Measurements from ENCODE around the gene WNK2.

The WNK2 gene

DNA sequence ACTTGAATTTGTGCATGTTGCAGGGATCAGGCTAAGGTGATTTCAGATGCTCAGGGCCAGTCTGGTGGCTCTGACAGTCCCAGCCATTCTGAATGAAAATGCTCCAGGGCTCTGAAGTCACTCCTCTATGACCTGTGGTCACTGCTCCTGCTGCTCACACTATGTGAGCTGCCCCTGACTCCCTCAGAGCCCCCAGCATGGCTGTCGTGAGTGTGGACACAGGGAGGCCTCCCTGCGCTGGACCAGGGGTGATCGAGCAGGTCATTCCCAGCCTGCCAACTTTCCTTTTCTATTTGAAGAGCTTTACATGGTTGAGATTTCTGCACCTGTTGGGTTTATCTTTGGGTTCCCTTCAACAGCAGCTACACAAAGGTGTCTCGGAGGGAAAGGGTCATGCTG lies 74.5 kb downstream of the WNK2 start:
- DNase-seq = no peak

DNA sequence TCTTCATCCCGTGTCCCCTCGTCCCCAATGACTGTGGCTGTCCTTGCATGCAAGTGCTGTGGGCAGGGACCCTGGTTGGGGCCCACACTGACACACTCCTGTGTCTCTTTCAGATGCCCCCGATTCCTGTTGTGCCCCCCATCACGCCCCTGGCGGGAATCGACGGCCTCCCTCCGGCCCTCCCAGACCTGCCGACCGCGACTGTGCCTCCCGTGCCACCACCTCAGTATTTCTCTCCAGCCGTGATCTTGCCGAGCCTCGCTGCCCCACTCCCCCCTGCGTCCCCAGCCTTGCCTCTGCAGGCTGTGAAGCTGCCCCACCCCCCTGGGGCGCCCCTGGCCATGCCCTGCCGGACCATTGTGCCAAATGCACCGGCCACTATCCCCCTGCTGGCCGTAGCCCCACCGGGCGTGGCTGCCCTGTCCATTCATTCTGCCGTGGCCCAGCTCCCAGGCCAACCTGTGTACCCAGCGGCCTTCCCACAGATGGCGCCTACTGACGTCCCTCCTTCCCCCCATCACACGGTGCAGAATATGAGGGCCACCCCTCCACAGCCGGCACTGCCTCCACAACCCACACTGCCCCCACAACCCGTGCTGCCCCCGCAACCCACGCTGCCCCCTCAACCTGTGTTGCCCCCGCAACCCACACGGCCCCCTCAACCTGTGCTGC lies 75.0 kb downstream of the WNK2 start:
- DNase-seq = no peak

DNA sequence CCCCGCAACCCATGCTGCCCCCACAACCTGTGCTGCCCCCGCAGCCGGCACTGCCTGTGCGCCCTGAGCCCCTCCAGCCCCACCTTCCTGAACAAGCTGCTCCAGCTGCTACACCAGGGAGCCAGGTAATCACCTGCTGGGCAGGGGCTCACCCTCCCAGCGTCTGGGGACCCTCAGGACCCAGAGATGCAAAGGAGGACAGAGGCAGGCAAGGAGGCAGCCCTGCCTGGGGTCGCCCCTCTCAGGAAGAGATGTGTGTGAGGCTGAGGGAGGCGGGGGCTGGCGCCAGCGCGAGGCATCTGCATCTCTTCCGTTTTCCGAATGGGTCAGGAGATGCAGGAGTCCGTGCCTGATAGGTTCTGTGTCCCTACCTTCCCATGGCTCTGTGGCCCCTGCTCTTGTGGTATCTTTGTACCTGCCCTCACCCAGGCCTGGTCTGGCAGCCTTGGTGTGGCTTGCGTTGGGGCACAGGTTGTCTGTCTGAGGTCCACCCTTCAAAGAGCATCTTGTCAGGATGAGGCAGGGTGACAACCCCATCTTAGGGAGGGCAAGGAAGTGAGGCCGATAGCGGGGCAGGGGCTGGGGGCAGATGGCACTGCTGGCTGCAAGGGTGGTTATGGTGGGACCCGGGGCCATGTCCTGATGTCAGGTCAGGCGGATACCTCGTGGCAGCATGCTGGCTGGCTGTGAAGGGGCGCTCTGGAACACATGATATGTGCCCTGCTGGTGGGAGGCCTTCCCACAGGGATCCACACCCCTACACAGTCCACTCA lies 75.7 kb downstream of the WNK2 start:
- DNase-seq = no peak

DNA sequence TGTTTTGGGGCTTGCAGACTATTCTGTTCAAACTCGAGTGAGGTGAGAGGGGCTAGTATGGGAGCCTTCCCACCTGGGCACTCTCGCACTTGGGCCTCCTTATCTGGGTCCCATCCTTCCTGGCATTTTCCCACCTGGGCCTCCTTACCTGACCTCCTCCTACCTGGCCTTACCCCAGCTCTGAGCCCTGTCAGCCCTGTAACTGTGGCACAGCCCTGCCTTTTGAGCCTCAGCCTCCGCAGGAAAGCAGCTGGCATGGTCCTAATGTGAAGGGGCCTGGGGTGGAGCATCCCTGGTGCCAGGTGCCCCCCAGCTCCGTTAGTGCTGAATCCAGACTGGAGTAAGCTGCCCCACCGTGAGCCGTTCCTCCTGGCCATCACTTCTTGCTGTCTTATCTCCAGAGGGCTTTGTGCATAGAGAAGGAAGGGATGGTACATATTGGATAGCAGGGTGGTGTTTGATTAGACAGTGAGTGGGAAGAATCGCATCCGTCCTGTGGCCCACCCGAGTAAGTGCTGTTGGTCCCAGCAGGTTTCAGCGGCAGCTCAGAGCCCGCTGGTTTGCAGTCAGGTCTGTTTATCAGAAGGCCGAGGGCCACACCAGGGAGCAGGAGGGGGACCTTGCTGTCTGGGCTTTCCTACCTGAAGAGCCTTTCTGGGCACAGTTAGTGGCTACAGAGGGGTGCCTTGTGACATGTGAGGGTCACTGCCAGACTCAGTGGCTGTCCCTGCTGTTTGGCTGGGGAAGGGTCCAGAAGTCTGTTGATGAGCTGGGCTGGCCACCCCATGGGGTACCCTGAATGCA lies 76.5 kb downstream of the WNK2 start:
- no peak for DNase-seq

DNA sequence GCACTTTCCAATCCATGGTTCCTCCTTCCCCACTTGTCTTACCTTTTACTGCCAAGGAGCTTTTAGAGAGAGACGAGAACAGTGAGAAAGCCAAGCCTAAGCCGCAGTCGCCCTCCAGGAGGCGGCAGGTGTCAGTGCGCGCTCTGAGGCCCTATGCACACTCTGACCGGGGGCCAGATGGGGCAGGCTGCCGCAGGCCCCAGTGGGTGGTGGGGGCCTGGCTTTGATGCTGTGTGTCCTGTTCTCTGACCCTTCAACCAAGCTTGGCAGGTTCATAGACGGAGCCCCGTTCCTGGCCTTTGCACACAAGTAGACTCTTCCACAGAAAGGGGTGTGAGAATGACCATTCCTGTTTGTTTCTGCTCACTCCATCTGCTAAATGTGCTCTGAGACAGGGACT lies 77.3 kb downstream of the WNK2 start:
- DNase-seq = no peak

DNA sequence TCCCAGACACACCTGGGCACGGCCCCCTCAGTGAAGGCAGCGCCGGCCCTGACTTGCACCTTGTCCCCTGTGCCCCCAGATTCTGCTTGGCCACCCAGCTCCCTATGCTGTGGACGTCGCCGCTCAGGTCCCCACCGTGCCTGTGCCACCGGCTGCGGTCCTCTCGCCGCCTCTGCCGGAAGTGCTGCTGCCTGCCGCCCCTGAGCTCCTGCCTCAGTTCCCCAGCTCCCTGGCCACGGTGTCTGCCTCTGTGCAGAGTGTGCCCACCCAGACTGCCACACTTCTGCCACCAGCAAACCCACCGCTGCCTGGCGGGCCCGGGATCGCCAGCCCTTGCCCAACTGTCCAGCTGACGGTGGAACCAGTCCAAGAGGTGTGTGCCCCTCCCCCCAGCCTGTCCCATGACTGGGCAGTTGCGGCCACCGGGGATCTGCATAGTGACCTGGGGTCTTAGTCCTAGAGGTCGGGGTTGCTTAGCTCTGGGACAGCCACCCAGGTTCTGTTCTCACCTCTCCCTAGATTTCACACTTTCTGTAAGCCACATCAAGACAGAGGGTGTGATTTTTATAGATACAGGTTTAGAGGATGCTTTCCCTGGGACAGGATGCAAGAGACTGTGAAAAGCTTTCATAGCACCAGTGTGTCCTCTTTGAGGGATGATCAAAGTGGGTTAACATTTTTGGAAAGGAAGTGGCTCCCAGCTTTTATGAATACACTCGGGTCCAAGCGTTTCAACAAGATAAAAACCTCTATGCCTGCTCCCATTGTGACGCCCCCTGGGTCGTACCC lies 78.0 kb downstream of the WNK2 start:
- DNase-seq = no peak

DNA sequence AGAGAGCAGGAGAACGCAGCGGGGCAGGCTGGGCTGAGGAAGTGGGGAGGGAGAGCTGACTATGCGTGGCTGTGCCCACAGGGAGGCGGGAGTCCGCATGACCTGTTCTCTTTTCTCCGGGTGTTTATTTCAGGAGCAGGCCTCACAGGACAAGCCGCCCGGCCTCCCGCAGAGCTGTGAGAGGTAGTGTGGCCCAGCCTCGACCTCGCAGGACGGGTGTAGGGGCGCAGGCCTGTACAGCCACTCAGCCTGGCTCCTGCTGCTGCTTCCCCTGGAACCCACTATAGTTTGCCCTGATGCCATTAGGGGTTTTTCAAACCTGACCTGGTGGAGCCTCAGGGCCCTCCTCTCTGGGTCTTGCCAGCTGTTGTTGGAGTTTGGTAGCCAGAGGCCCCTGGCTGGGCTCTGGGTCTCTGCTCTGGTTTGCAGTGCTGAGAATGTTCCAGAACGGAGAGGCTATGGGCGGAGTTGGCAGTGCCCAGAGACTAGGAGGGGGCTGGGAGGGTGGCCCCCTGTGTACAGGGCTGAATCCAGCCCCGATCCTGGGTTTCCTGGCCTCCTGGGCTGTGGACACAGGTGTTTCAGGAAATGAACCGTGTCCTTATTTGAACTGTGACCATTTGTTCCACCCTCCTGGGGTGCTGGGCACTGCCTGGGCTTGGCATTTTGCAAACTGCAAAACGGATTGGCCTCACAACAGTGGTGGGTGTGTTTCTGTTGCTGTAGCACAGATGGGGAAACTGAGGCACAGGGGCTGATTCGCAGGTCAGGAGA lies 78.8 kb downstream of the WNK2 start:
- DNase-seq = peak; percentile 19

DNA sequence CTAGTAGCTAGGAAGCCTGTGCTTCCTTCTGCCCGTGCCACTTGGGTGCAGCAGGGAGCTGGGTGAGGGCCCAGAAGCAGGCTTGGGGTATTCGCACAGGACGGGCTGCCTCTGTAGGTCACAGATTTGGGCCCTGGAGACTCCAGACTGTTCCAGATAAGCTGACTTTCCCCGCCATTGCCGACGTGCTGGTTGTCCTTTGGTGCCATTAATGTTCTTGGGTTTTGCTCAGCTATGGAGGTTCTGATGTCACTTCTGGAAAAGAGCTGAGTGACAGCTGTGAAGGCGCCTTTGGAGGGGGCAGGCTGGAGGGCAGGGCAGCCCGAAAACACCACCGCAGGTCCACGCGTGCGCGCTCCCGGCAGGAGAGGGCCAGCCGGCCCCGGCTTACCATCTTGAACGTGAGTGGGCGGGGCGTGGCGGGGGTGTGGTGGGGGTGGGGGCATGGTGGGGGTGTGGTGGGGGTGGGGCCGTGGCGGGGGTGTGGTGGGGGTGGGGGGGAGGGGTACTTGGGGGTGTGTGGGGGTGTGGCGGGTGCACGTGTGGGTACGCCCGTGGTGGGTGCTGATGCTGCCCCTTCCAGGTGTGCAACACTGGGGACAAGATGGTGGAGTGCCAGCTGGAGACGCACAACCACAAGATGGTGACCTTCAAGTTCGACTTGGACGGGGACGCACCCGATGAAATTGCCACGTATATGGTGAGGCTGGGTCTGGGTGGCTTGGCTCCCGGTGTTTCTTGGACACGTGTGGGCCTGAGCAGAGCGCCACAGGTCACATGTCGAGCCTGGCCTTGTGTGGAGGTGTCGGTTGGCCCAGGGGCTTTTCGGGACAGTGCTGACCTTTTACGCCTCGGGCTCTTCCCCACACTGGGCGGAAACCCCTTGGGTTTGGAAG lies 79.6 kb downstream of the WNK2 start:
- DNase-seq = no peak

DNA sequence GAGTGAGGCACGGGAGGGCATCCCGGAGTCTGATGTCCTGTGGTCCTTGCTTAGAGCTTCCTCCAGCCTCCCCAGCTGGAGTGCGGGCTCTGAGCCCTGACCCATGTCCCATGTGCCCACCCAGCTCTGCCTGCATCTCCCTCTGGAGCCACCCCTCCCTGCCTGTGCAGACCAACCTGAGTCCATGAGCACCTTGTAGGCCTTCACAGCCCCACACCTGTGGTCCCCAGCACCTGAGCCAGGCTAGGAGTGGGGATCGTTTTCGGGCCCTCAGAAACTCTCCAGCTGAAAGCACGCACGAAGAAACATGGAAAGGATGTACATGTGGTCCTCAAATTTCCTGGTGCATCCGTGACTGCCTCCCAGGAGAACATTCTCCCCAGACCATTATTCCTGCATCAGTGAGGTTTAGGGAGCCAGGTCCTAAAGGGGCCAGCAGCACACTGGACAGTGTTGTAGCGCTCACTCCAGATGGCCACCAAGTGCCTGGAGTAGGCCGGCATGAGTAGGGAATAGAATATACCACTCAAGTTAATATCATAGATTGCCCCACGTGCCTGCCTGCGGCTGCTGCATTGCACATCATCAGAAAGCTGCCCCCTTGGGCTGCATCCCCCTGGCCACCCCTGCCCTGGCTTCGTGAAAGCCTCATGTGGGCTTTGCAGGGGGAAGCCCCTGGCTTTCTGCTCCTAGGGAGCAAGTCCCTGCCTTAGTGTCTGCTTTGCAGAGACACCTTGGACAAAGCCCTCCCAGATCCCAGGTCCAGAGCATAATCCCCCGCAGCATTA lies 80.6 kb downstream of the WNK2 start:
- DNase-seq = no peak

DNA sequence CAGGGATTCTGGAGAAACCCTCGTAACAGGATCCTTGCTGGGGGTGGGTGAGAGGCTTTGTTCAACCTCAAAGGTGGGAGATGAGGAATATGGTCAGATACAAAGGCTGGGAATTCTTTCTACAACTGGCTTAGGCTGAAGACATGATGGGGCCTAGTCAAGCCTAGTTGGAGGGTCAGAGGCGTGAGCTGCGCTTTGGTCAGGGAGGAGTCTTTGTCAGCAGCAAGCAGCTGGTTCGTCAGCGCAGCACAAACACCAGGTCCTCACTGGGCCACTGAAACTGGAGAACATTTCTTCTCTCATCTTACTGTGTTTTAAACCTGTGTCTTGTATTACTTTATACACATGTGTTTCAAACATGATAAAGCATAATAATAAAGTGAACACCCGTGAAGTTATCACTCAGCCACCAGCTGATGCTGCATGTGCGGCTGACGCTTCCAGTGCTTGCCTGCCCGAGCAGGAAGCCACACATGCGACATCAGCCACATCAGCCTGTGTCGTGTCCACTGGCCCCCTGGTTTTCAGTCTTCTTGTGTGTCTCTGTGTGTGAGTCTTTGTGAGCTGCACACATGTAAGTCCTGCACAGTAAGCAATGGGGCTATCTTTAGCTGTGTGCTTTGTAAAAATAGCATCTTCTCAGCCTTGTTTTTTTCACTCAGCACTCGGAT lies 81.5 kb downstream of the WNK2 start:
- no peak for DNase-seq

DNA sequence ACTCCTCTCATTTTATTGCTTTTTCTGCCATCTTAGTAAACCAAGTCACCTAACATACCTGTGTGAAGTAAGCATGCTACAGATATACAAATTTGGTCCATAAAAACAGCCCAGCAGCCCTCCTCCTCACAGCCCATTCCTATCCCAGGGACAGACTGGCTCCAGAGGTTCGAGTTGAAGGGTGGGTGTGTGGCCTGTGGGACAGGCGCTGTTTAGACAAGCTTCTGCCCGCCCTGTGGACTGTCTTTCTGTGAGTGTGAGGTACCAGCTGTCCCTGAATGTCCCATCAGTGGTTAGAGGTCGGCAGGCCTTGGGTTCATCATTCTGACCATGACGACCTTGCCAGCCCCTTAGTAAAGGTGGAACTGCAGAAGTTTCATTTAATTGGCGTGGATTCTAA lies 82.0 kb downstream of the WNK2 start:
- DNase-seq = no peak

DNA sequence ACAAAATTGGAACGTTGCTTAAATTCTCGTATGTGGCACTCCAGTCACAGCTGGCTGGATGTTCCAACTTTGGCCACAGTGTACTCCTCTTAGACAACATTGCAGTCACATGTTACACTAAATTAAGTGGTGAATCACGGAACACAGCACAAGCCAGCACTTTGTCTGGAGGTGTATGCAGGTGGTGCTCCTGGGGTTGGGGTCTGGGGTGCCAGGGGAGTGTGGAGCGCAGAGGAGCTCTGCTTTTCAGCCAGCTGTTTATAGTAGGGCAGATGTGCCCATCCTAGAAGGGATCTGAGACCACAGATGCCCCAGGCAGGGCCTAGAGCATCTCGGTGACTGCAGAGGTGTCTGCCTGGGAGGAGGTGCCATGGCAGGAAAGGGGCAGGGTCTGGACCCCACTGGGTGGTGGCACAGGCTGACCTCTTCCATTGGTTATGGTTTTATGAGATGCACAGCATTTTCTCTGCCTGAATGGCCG lies 82.6 kb downstream of the WNK2 start:
- DNase-seq = no peak

DNA sequence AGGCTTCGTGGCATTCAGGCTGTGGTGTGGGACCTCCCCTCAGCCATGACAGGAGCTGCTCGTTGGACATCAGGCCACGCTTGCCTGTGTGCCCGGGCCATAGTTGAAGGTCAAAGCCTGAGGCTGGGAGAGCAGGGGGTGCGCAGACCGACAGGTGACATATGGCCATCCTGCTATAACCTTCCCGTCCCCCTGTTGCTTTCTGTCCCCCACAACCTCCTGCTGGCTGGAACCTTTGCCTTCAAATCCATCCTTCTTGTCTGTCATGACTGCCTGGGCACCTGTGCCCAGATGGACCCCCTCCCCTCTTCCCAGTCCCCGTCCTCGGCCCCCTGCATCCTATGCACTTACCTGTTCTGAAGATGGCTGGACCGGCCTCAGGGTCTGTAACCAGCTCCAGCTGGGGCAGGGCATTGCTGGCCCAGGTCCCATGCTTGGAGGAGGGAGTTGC lies 83.2 kb downstream of the WNK2 start:
- DNase-seq = no peak

DNA sequence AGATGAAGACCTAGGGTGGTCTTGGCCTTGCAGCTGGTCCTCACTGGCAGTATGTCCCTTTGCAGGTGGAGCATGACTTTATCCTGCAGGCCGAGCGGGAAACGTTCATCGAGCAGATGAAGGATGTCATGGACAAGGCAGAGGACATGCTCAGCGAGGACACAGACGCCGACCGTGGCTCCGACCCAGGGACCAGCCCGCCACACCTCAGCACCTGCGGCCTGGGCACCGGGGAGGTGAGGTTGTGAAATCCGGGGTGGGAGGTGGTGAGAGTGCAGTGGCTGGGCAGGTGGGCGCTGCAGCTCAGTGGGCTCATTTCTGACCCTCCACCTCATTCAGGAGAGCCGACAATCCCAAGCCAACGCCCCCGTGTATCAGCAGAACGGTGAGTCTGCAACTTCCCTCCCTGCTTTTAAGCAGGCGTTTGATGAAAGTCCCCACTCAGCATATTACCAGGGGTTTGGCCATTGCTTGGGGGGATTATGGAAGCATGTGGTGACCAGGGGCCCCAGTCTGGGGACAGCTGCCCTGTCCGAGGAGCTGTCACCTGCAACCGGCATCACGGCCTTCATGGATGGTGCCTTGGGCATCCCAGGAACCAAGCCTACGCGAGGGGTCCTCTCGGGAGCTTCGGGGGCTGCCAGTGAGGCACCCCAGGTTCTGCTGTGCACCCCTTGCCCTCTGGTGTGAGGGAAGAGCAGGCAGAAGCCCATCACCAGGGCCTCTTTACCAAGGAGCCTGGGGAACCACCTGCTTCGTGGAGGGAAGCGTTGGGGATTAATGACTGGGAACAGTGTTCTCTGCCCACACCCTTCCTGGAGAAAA lies 84.0 kb downstream of the WNK2 start:
- no peak for DNase-seq

DNA sequence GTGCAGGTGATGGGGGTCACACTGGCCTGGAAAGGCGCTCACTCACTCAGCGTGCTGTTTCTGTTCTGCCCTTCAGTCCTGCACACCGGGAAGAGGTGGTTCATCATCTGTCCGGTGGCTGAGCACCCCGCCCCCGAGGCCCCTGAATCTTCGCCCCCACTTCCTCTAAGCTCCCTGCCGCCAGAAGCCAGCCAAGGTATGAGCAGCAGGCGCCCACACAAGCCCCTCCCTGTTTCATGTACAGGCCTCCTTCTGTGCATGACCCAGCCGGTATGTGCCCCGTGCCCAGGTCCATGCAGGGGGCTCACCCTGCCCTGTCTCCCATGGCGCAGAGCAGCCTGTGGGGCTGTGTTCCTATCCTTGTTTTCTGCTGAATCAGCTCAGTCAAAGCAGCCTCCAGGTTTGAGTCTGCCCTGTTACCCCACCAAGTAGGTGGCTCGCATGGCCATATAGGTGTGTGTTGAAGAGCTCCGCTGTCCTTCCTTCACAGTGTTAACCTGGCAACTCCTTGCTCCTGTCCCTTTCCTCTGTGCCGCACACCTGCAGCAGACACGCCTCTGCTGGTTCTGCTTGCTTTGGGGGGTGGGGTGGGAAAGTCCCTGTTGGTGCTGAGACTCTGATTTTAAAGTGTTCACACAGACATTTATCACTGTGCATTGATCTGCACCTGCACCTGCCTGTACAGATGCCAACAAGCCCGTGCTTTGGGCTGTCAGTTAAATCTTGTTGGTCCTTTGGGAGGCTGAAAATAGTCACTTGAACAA lies 84.8 kb downstream of the WNK2 start:
- DNase-seq = no peak

DNA sequence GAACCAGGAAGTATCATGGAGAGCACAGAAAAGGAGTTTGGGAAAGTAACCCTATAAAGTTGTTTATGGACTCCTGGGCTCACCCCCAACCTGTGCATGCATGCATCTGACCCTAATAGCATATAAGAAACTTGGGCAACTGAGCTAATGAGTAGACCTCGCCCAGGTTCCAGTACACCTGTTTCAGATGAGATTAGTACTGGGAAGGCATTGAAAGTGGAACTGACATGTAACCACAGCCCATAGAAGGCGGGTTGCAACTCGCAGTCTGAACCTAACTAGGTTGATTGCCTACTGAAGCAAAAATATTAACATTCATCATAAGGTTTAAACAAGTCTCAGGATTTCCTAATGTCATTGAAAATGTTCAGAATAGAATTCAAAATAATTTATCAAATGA lies 87.0 kb downstream of the WNK2 start:
- no peak for DNase-seq

DNA sequence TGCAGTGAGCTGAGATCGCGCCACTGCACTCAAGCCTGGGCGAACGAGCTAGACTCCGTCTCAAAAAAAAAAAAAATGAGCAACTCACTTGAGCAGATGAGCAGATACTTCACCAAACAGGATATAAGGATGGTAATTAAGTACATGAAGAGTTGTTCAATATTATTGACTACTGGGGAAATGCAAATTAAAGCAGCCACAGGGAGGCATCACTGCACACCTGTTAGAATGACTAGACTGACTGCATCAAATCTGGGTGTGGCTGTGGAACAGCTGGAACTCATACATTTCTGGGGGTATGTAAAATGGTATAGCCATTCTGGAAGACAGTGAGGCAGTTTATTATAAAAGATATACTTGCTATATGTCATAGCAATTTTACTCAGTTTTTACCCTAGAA lies 93.0 kb downstream of the WNK2 start:
- DNase-seq = no peak

DNA sequence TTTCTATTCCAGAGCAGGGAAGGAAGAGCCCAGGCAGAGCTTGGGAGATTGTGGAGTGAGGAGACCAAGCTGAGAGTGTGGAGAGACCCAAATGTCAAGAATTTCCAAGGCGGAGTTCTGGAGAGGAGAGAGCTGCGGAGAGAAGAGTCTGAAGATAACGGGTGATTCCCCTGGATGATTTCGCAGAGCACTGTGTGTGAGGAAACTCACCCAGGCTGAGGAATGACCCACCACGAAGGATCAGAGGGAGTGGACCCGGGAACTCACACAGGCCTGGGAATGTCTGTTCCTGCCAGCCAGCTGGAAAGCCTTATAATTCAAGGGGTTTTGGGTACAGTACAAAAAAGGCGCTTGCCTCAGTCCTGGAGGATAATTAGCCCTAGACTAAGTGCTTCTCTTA lies 94.2 kb downstream of the WNK2 start:
- no peak for DNase-seq
